K562 (cell line): ENCODE measurements around the gene GALNT12. TPM values are rescaled to one million over a fixed set of nuclear protein-coding genes. Genes with fewer than 3 reads are reported as not detected.

ENCODE experiments used
- ATAC-seq: fragments of 200-7000 bp; cut with Tn5 transposase; 3 replicates; pipeline ENCODE4 v1.9.1; 2020; ENCODE audit warnings: moderate library complexity
- BruUV-seq: library from RNA; stranded (reverse); fragments of 400-500 nt; replicated peaks from 2 replicates; lab custom pipeline; 2021; lab: Mats Ljungman, UMichigan
- CTCF ChIA-PET: fragments of 300-600 bp; formaldehyde crosslinking; extraction: SDS; loops from one replicate; lab custom pipeline; 2021; ENCODE audit warnings: low intra/inter-chr PET ratio; lab: Yijun Ruan, JAX
- POLR2A ChIA-PET: fragments of 300-600, 350-650 bp; sonication (Branson Sonifier 250); formaldehyde crosslinking; extraction: SDS; loops from one replicate; lab custom pipeline; 2021; ENCODE audit warnings: antibody characterized with exemption, inconsistent platforms; lab: Yijun Ruan, JAX
- DNase-seq, 4 experiments: peaks; one replicate each; pipeline versions ENCODE4 v3.0.0 to v3.0.0-alpha.2; 2011 to 2018; ENCODE audit warnings: low spot score in 3 of 4, mixed read lengths in 3 of 4; ENCODE audit errors: extremely low read depth in 1 of 4
- FAIRE-seq: peaks from 2 replicates; lab custom pipeline; 2011; peaks lifted over from hg19 to GRCh38; lab: Jason Lieb, UNC
- H2AFZ ChIP-seq: 2 replicates; pipeline ENCODE4 v1.6.0; 2011; ENCODE audit warnings: low read depth, low read length, control low read depth, inconsistent platforms
- H3K27ac ChIP-seq: fragments of 200-600 bp; 3 replicates; pipeline ENCODE4 v1.8.0; 2011; ENCODE audit warnings: low read depth, mild to moderate bottlenecking, control low read depth, inconsistent platforms, low read length, moderate library complexity, mixed read lengths; ENCODE audit errors: extremely low read depth
- H3K27me3 ChIP-seq, 2 experiments: fragments of 300-600 bp in 1 of 2; 2 replicates in 1 of 2; 3 replicates in 1 of 2; pipeline versions ENCODE4 v1.6.0 to v1.8.0; 2011; ENCODE audit warnings: inconsistent platforms in 2 of 2, low read length in 2 of 2, mild to moderate bottlenecking in 1 of 2, mixed read lengths in 1 of 2, moderate library complexity in 1 of 2; ENCODE audit not compliant: control insufficient read depth in 2 of 2, insufficient read depth in 2 of 2
- H3K36me3 ChIP-seq: fragments of 300-600 bp; 3 replicates; pipeline ENCODE4 v1.8.0; 2011; ENCODE audit warnings: mild to moderate bottlenecking, low read length, inconsistent platforms; ENCODE audit not compliant: control insufficient read depth, insufficient read depth
- H3K4me1 ChIP-seq, 2 experiments: fragments of 200-600 bp in 1 of 2; replicated peaks in 1 of 2; 2 replicates in 1 of 2; 3 replicates in 1 of 2; pipeline versions ENCODE4 v1.5.1 to v1.8.0; 2011; ENCODE audit warnings: inconsistent platforms in 2 of 2, low read length in 2 of 2, mild to moderate bottlenecking in 1 of 2, mixed read lengths in 1 of 2, moderate library complexity in 1 of 2; ENCODE audit not compliant: control insufficient read depth in 2 of 2, insufficient read depth in 2 of 2
- H3K4me2 ChIP-seq: 2 replicates; pipeline ENCODE4 v1.6.1; 2011; ENCODE audit warnings: low read length, control low read depth, inconsistent platforms, mixed read lengths; ENCODE audit not compliant: insufficient read depth
- H3K4me3 ChIP-seq: fragments of 200-600 bp; sonication (generic), shearing (Covaris generic); 2 replicates; pipeline ENCODE4 v1.5.1; 2016; ENCODE audit warnings: control low read depth, inconsistent platforms
- H3K79me2 ChIP-seq: fragments of 200-600 bp; 3 replicates; pipeline ENCODE4 v1.8.0; 2011; ENCODE audit warnings: low read length, inconsistent platforms; ENCODE audit not compliant: control insufficient read depth, insufficient read depth
- H3K9ac ChIP-seq, 2 experiments: 2 replicates each; pipeline versions ENCODE4 v1.6.0 to v1.6.1; 2011; ENCODE audit warnings: low read depth in 2 of 2, low read length in 2 of 2, control low read depth in 1 of 2, inconsistent platforms in 1 of 2, mild to moderate bottlenecking in 1 of 2, mixed read lengths in 1 of 2; ENCODE audit not compliant: insufficient read depth in 1 of 2
- H3K9me1 ChIP-seq: one replicate; pipeline ENCODE4 v1.6.0; 2011; ENCODE audit warnings: inconsistent platforms, mild to moderate bottlenecking, low read length, moderate library complexity; ENCODE audit not compliant: control insufficient read depth, insufficient read depth
- H3K9me3 ChIP-seq: replicated peaks from 2 replicates; pipeline ENCODE4 v1.5.1; 2011; ENCODE audit warnings: low read depth, low read length, inconsistent platforms; ENCODE audit not compliant: control insufficient read depth, insufficient read depth
- H4K20me1 ChIP-seq: replicated peaks from 2 replicates; pipeline ENCODE4 v1.6.1; 2011; ENCODE audit warnings: low read length, inconsistent platforms, mixed read lengths; ENCODE audit not compliant: control insufficient read depth, insufficient read depth
- CCNT2 ChIP-seq: IDR thresholded peaks from 2 replicates; pipeline ENCODE4 v1.6.1; 2011; ENCODE audit warnings: borderline replicate concordance, low read depth, mild to moderate bottlenecking, moderate library complexity, mixed read lengths, low read length; ENCODE audit not compliant: insufficient read length; ENCODE audit errors: extremely low read depth
- MYNN ChIP-seq, 2 experiments: sonication (generic); formaldehyde crosslinking in 1 of 2; IDR thresholded peaks; 2 replicates each; pipeline versions ENCODE4 v1.5.0 to v1.6.1; 2016 to 2020; ENCODE audit warnings: antibody characterized with exemption in 1 of 2, missing genetic modification reagents in 1 of 2
- PATZ1 ChIP-seq: fragments of 250-450 bp; sonication (Bioruptor Pico); IDR thresholded peaks from 2 replicates; pipeline ENCODE4 v1.5.0; 2020; ENCODE audit warnings: mild to moderate bottlenecking, borderline replicate concordance
- RNF2 ChIP-seq: sonication (generic); IDR thresholded peaks from 2 replicates; pipeline ENCODE4 v1.6.1; 2016
- SAFB ChIP-seq: fragments of 200-400 bp; formaldehyde crosslinking; IDR thresholded peaks from 2 replicates; pipeline ENCODE4 v1.6.1; 2017; ENCODE audit warnings: low read depth, low read length, borderline replicate concordance
- SFPQ ChIP-seq: fragments of 200-400 bp; formaldehyde crosslinking; IDR thresholded peaks from 2 replicates; pipeline ENCODE4 v1.6.1; 2017; ENCODE audit warnings: mild to moderate bottlenecking, low read depth, low read length, moderate library complexity
- SOX6 ChIP-seq: fragments of 450-650 bp; IDR thresholded peaks from 2 replicates; pipeline ENCODE4 v1.6.1; 2014; ENCODE audit warnings: mild to moderate bottlenecking
- TRIM24 ChIP-seq, 2 experiments: fragments of 450-650 bp; IDR thresholded peaks; 2 replicates each; pipeline ENCODE4 v1.6.1; 2016
- ZBED1 ChIP-seq: IDR thresholded peaks from 2 replicates; pipeline ENCODE4 v1.6.1; 2014
- ZNF3 ChIP-seq: fragments of 250-450 bp; sonication (Bioruptor Pico); IDR thresholded peaks from 2 replicates; pipeline ENCODE4 v1.5.0; 2021; ENCODE audit warnings: mild to moderate bottlenecking, moderate library complexity
- WGBS: fragments of 100-300 bp; shearing (Covaris generic); methylation state at CpG from one replicate; pipeline ENCODE4 v1.1.6; 2016; ENCODE audit warnings: low coverage, mixed read lengths; ENCODE audit not compliant: insufficient coverage; ENCODE audit errors: missing lambda C conversion rate; 5-methylcytosine and 5-hydroxymethylcytosine counted together
- in situ Hi-C: fragments of 300-500 bp; cut with MboI; formaldehyde crosslinking; loops from 4 replicates; pipeline ENCODE4 v1.15.0; 2018; ENCODE audit warnings: inconsistent platforms, mixed read lengths
- intact Hi-C: fragments of 100-400 bp; cut with micrococcal nuclease; formaldehyde crosslinking; loops from 2 replicates; pipeline ENCODE4 v1.14.2; 2022
- polyA plus RNA-seq, 8 experiments: library from polyadenylated mRNA; depleted of rRNA in 4 of 8; stranded (reverse) in 5 of 8; unstranded in 3 of 8; fragments of >200 nt; fragmentation: Nextera tagmentation in 2 of 8; fragmentation: Illumina TruSeq in 1 of 8; extraction: Ambion mirVana in 2 of 8; extraction: Trizol in 1 of 8; gene quantifications; 2 replicates each; pipeline versions ENCODE4 v1.2.1 to v1.2.3, GENCODE V29; 2011 to 2014; ENCODE audit warnings: inconsistent platforms in 1 of 8, missing spikeins in 1 of 8
- total RNA-seq, 7 experiments: library from RNA; depleted of rRNA in 6 of 7; stranded (reverse); fragments of >200 nt in 6 of 7; fragmentation: Illumina TruSeq in 2 of 7; extraction: Trizol in 2 of 7; gene quantifications; 2 replicates each; pipeline versions ENCODE4 v1.2.1 to v1.2.3, GENCODE V29; 2011 to 2021; ENCODE audit warnings: low replicate concordance in 1 of 7

The GALNT12 gene
- total and polyA plus RNA-seq, 9 of the 15 experiments (the other 6 are each of a cell fraction or from before 2014, with no cell fraction given): 29.7 to 82.9 (median 44.2) TPM

GRCh38 chr9:98801969-98802371 is 5.5 kb upstream of the GALNT12 start:
- no peaks in the 10 kb centered on the region for H3K9me1 ChIP-seq
- H3K79me2 ChIP-seq: no peaks in the 10 kb centered on the region
- WGBS: 33% methylated on average over 1 of the region's 1 CpG
- in situ Hi-C loops: no loop called here
- FAIRE-seq (no peak), ATAC-seq (no peak; the same call in 2 of the 3 replicates), DNase-seq (no peak)
- intact Hi-C loops: no loop called here
- no peak overlapping the region for H3K4me3 ChIP-seq
- H2AFZ ChIP-seq: no peak overlapping the region
- BruUV-seq: no TSS peak
- H3K27ac ChIP-seq: no peak overlapping the region
- no peak overlapping the region for H3K9ac ChIP-seq
- POLR2A ChIA-PET: interaction anchor here (0.7 kb wide), 1 partner anchor 9 kb away, joined by 3 read pairs; no protein-coding TSS in a partner anchor
- H4K20me1 ChIP-seq: no peaks in the 10 kb centered on the region
- H3K27me3 ChIP-seq: no peaks in the 10 kb centered on the region
- H3K4me2 ChIP-seq: no peak overlapping the region
- no peaks in the 10 kb centered on the region for H3K36me3 ChIP-seq
- CTCF ChIA-PET: no interaction called here
- H3K4me1 ChIP-seq: peaks cover 6 to 25% of the 10 kb centered on the region in 2 experiments; a peak in 4 of 5 replicates
- H3K9me3 ChIP-seq: no peaks in the 10 kb centered on the region; the same call in 1 of the 2 replicates
- TF ChIP-seq SAFB: no peak
- no peak for TF ChIP-seq TRIM24 (IDR thresholded peaks at IDR 0.05)
- TF ChIP-seq ZBED1: no peak
- TF ChIP-seq PATZ1 (CRISPR knock-in tag): no peak
- TF ChIP-seq MYNN (IDR thresholded peaks at IDR 0.05): no peak
- no peak for TF ChIP-seq MYNN (CRISPR knock-in tag; IDR thresholded peaks at IDR 0.05)
- TF ChIP-seq CCNT2: no peak
- no peak for TF ChIP-seq RNF2
- no peak for TF ChIP-seq SFPQ
- TF ChIP-seq SOX6: no peak
- no peak for TF ChIP-seq ZNF3 (CRISPR knock-in tag)
